ENCODE data around the gene SH3BP5L. TPM values are rescaled to one million over a fixed set of nuclear protein-coding genes. Genes with fewer than 3 reads are reported as not detected.

SH3BP5L gene
- total RNA-seq, 2 experiments from 2014 or later = 31.4 to 32.0 TPM

GRCh38 chr1:248822148-248823032 lies 3.3 kb downstream of the SH3BP5L start:
- Mint-ChIP-seq H3K4me3 (no peak overlapping the region), H3K27me3 (no peaks in the 10 kb centered on the region), H3K36me3 (ENCODE audit: low read depth) (peaks cover 57% of the 10 kb centered on the region), H3K27ac (no peak overlapping the region), H3K4me1 (peaks cover 79% of the 10 kb centered on the region), H3K9me3 (no peaks in the 10 kb centered on the region)
- ChIA-PET POLR2A (interaction anchor here (0.6 to 8.0 kb wide), 2 partner anchors 15 to 70 kb away, joined by 3 to 136 read pairs; partner anchors contain the start of gene ZNF672), CTCF (no interaction called here)
- DNase-seq = no peak

- H3K4me3 Mint-ChIP-seq = no peak overlapping the region
- H3K27me3 Mint-ChIP-seq = no peaks in the 10 kb centered on the region
- no peak for DNase-seq
- no peaks in the 10 kb centered on the region for H3K9me3 Mint-ChIP-seq
- H3K4me1 Mint-ChIP-seq = peaks cover 80% of the 10 kb centered on the region
- ChIA-PET CTCF (no interaction called here), POLR2A (interaction anchor here (8.0 kb wide), 1 partner anchor 16 kb away, joined by 136 read pairs; the partner anchor contains the start of gene ZNF672)
- no peak overlapping the region for H3K27ac Mint-ChIP-seq
- peaks cover 61% of the 10 kb centered on the region for H3K36me3 Mint-ChIP-seq (ENCODE audit: low read depth)
Observed at GRCh38 chr1:248821641-248822040, 4.1 kb downstream of the SH3BP5L start.

- Mint-ChIP-seq H3K27me3 (no peaks in the 10 kb centered on the region), H3K4me3 (no peak overlapping the region)
- POLR2A ChIA-PET = no interaction called here
Observed at GRCh38 chr1:248821101-248821500, 4.6 kb downstream of the SH3BP5L start.

GRCh38 chr1:248820041-248820585 lies 5.6 kb downstream of the SH3BP5L start:
- DNase-seq = no peak
- H3K36me3 Mint-ChIP-seq (ENCODE audit: low read depth) = peaks cover 66% of the 10 kb centered on the region
- H3K9me3 Mint-ChIP-seq = no peaks in the 10 kb centered on the region
- ChIA-PET CTCF (no interaction called here), POLR2A (interaction anchor here (0.9 to 1.7 kb wide), 2 partner anchors 10 to 17 kb away, joined by 3 to 4 read pairs; no protein-coding TSS in a partner anchor)
- H3K27me3 Mint-ChIP-seq = no peaks in the 10 kb centered on the region
- no peak overlapping the region for H3K27ac Mint-ChIP-seq
- peaks cover 83% of the 10 kb centered on the region for H3K4me1 Mint-ChIP-seq
- H3K4me3 Mint-ChIP-seq = no peak overlapping the region

More at GRCh38 chr1:248821101-248821500, 4.6 kb downstream of the SH3BP5L start:
- Mint-ChIP-seq H3K9me3 (no peaks in the 10 kb centered on the region), H3K27ac (no peak overlapping the region), H3K4me1 (peaks cover 84% of the 10 kb centered on the region), H3K36me3 (ENCODE audit: low read depth) (peaks cover 67% of the 10 kb centered on the region)
- no peak for DNase-seq
- CTCF ChIA-PET = no interaction called here

- no peaks in the 10 kb centered on the region for H3K27me3 Mint-ChIP-seq
- H3K9me3 Mint-ChIP-seq = no peaks in the 10 kb centered on the region
- DNase-seq = no peak
- ChIA-PET POLR2A (interaction anchor here (1.7 kb wide), 1 partner anchor 8 kb away, joined by 4 read pairs; no protein-coding TSS in a partner anchor), CTCF (interaction anchor here (0.7 kb wide), 1 partner anchor 26 kb away, joined by 3 read pairs; no protein-coding TSS in a partner anchor)
- H3K36me3 Mint-ChIP-seq (ENCODE audit: low read depth) = peaks cover 67% of the 10 kb centered on the region
- H3K27ac Mint-ChIP-seq = peak overlapping the region; percentile 62
- no peak overlapping the region for H3K4me3 Mint-ChIP-seq
- peaks cover 71% of the 10 kb centered on the region for H3K4me1 Mint-ChIP-seq
Observed at GRCh38 chr1:248818505-248819374, 7.0 kb downstream of the SH3BP5L start.

- H3K36me3 Mint-ChIP-seq (ENCODE audit: low read depth) = peaks cover 71% of the 10 kb centered on the region
- POLR2A ChIA-PET = interaction anchor here (2.0 kb wide), 1 partner anchor 9 kb away, joined by 7 read pairs; the partner anchor contains the start of gene SH3BP5L
- H3K4me1 Mint-ChIP-seq = peaks cover 56% of the 10 kb centered on the region
Observed at GRCh38 chr1:248817065-248817464, 8.7 kb downstream of the SH3BP5L start.

GRCh38 chr1:248816042-248816851 lies 9.5 kb downstream of the SH3BP5L start:
- ChIA-PET CTCF (no interaction called here), POLR2A (interaction anchor here (2.0 kb wide), 1 partner anchor 10 kb away, joined by 7 read pairs; the partner anchor contains the start of gene SH3BP5L)
- H3K9me3 Mint-ChIP-seq = no peaks in the 10 kb centered on the region
- DNase-seq = no peak
- H3K4me1 Mint-ChIP-seq = peaks cover 48% of the 10 kb centered on the region
- no peak overlapping the region for H3K4me3 Mint-ChIP-seq
- H3K36me3 Mint-ChIP-seq (ENCODE audit: low read depth) = peaks cover 70% of the 10 kb centered on the region
- H3K27me3 Mint-ChIP-seq = no peaks in the 10 kb centered on the region
- peak overlapping the region; percentile 77 for H3K27ac Mint-ChIP-seq

More at GRCh38 chr1:248817065-248817464, 8.7 kb downstream of the SH3BP5L start:
- Mint-ChIP-seq H3K27me3 (no peaks in the 10 kb centered on the region), H3K9me3 (no peaks in the 10 kb centered on the region), H3K4me3 (no peak overlapping the region), H3K27ac (peak overlapping the region; percentile 77)
- CTCF ChIA-PET = no interaction called here
- no peak for DNase-seq

- POLR2A ChIA-PET = no interaction called here
- CTCF ChIA-PET = no interaction called here
- peaks cover 70% of the 10 kb centered on the region for H3K36me3 Mint-ChIP-seq (ENCODE audit: low read depth)
Observed at GRCh38 chr1:248815407-248816034, 10.2 kb downstream of the SH3BP5L start.

GRCh38 chr1:248814351-248814750 lies 11.4 kb downstream of the SH3BP5L start:
- Mint-ChIP-seq H3K4me3 (no peak overlapping the region), H3K36me3 (ENCODE audit: low read depth) (peaks cover 63% of the 10 kb centered on the region), H3K27me3 (no peaks in the 10 kb centered on the region), H3K27ac (no peak overlapping the region), H3K9me3 (no peaks in the 10 kb centered on the region), H3K4me1 (peaks cover 36% of the 10 kb centered on the region)
- ChIA-PET CTCF (interaction anchor here (1.7 kb wide), 1 partner anchor 12 kb away, joined by 5 read pairs; the partner anchor contains the start of gene SH3BP5L), POLR2A (interaction anchor here (1.7 kb wide), 1 partner anchor 24 kb away, joined by 4 read pairs; the partner anchor contains the start of gene ZNF672)
- no peak for DNase-seq

More at GRCh38 chr1:248815407-248816034, 10.2 kb downstream of the SH3BP5L start:
- Mint-ChIP-seq H3K9me3 (no peaks in the 10 kb centered on the region), H3K27me3 (no peaks in the 10 kb centered on the region), H3K4me1 (peaks cover 43% of the 10 kb centered on the region), H3K27ac (peak overlapping the region; percentile 77), H3K4me3 (no peak overlapping the region)
- no peak for DNase-seq

GRCh38 chr1:248813546-248813945 lies 12.2 kb downstream of the SH3BP5L start:
- H3K9me3 Mint-ChIP-seq = no peaks in the 10 kb centered on the region
- H3K4me1 Mint-ChIP-seq = peaks cover 28% of the 10 kb centered on the region
- H3K27me3 Mint-ChIP-seq = no peaks in the 10 kb centered on the region
- peaks cover 58% of the 10 kb centered on the region for H3K36me3 Mint-ChIP-seq (ENCODE audit: low read depth)
- no peak overlapping the region for H3K27ac Mint-ChIP-seq
- DNase-seq = no peak
- POLR2A ChIA-PET = interaction anchor here (1.7 kb wide), 1 partner anchor 24 kb away, joined by 4 read pairs; the partner anchor contains the start of gene ZNF672
- CTCF ChIA-PET = interaction anchor here (1.7 kb wide), 1 partner anchor 13 kb away, joined by 5 read pairs; the partner anchor contains the start of gene SH3BP5L
- no peak overlapping the region for H3K4me3 Mint-ChIP-seq

GRCh38 chr1:248812736-248813425 lies 12.8 kb downstream of the SH3BP5L start:
- ChIA-PET CTCF (no interaction called here), POLR2A (interaction anchor here (1.0 to 1.7 kb wide), 2 partner anchors 14 to 25 kb away, joined by 3 to 4 read pairs; partner anchors contain the start of gene ZNF672)
- no peak for DNase-seq
- Mint-ChIP-seq H3K4me3 (no peak overlapping the region), H3K36me3 (ENCODE audit: low read depth) (peaks cover 54% of the 10 kb centered on the region), H3K4me1 (peaks cover 24% of the 10 kb centered on the region), H3K9me3 (no peaks in the 10 kb centered on the region), H3K27ac (no peak overlapping the region), H3K27me3 (no peaks in the 10 kb centered on the region)
